ENCODE data around the gene AEBP2.
"Not testable (repeated sequence)": the region's sequence is repeated elsewhere in the genome, so short reads cannot be mapped to it uniquely, and the experiment has no call there.

AEBP2 gene

GRCh38 chr12:19539836-19540235, 100.5 kb downstream of the AEBP2 start:
- Histone ChIP-seq H3K36me3 (peaks cover 0 to 14% (median 7%) of the 10 kb centered on the region in 11 experiments; a peak in 8 of 22 replicates), H3K9ac (no peak overlapping the region), H4K20me1 (no peaks in the 10 kb centered on the region), H3K4me3 (no peak overlapping the region), H3K9me3 (replicated peaks in 1 of 11) (peaks cover 15 to 23% (median 18%) of the 10 kb centered on the region in 11 experiments), H3K27ac (no peak overlapping the region), H3K4me1 (0 out of 20 replicates have a peak, but pooled peaks cover 0 to 6% (median 0%) of the 10 kb centered on the region in 10 experiments), H3K4me2 (no peak overlapping the region), H3K27me3 (no peaks in the 10 kb centered on the region)
- no peak for TF ChIP-seq Cebpa-rat (IDR thresholded peaks at IDR 0.05)

GRCh38 chr12:19542606-19543005, 103.3 kb downstream of the AEBP2 start:
- Histone ChIP-seq H3K27ac (no peak overlapping the region), H4K20me1 (no peaks in the 10 kb centered on the region), H3K4me1 (no peaks in the 10 kb centered on the region), H3K4me3 (no peak overlapping the region), H3K9me3 (replicated peaks in 1 of 11) (no peaks in the 10 kb centered on the region; a peak in 1 of 22 replicates), H3K27me3 (no peaks in the 10 kb centered on the region), H3K36me3 (peaks cover 0 to 18% (median 0%) of the 10 kb centered on the region in 11 experiments; a peak in 2 of 22 replicates), H3K9ac (no peak overlapping the region), H3K4me2 (no peak overlapping the region)
- TF ChIP-seq Cebpa-rat (IDR thresholded peaks at IDR 0.05) = no peak

- Histone ChIP-seq H3K4me2 (no peak overlapping the region), H3K9ac (no peak overlapping the region), H4K20me1 (no peaks in the 10 kb centered on the region), H3K36me3 (peaks cover 0 to 20% (median 0%) of the 10 kb centered on the region in 11 experiments; a peak in 3 of 22 replicates), H3K9me3 (replicated peaks in 1 of 11) (no peaks in the 10 kb centered on the region; a peak in 1 of 22 replicates), H3K4me1 (no peaks in the 10 kb centered on the region), H3K27ac (no peak overlapping the region), H3K4me3 (no peak overlapping the region), H3K27me3 (no peaks in the 10 kb centered on the region)
- TF ChIP-seq Cebpa-rat (IDR thresholded peaks at IDR 0.05) = no peak
Measured at GRCh38 chr12:19544353-19544752, 105.1 kb downstream of the AEBP2 start.

- Histone ChIP-seq H3K36me3 (peaks cover 0 to 21% (median 0%) of the 10 kb centered on the region in 11 experiments; a peak in 3 of 22 replicates), H3K4me1 (peaks cover 0 to 2% (median 0%) of the 10 kb centered on the region in 10 experiments; a peak in 5 of 20 replicates), H3K27ac (no peak overlapping the region), H3K9ac (no peak overlapping the region), H3K4me2 (no peak overlapping the region), H3K9me3 (replicated peaks in 1 of 11) (no peaks in the 10 kb centered on the region; a peak in 1 of 22 replicates), H3K4me3 (no peak overlapping the region), H3K27me3 (no peaks in the 10 kb centered on the region), H4K20me1 (no peaks in the 10 kb centered on the region)
- no peak for TF ChIP-seq Cebpa-rat (IDR thresholded peaks at IDR 0.05)
Measured at GRCh38 chr12:19545301-19545700, 106.0 kb downstream of the AEBP2 start.

GRCh38 chr12:19546027-19546426, 106.7 kb downstream of the AEBP2 start:
- H3K27ac ChIP-seq = no peak overlapping the region
- H4K20me1 ChIP-seq = no peaks in the 10 kb centered on the region
- no peaks in the 10 kb centered on the region for H3K27me3 ChIP-seq
- no peak overlapping the region for H3K4me2 ChIP-seq
- H3K4me3 ChIP-seq = no peak overlapping the region
- peaks cover 0 to 21% (median 0%) of the 10 kb centered on the region in 11 experiments; a peak in 3 of 22 replicates for H3K36me3 ChIP-seq
- H3K9me3 ChIP-seq (replicated peaks in 1 of 11) = no peaks in the 10 kb centered on the region; a peak in 1 of 22 replicates
- no peak for TF ChIP-seq Cebpa-rat (IDR thresholded peaks at IDR 0.05)
- H3K9ac ChIP-seq = no peak overlapping the region
- H3K4me1 ChIP-seq = peaks cover 0 to 6% (median 0%) of the 10 kb centered on the region in 10 experiments; a peak in 5 of 20 replicates

GRCh38 chr12:19546611-19547162, 107.4 kb downstream of the AEBP2 start:
- Histone ChIP-seq H4K20me1 (no peaks in the 10 kb centered on the region), H3K9me3 (replicated peaks in 1 of 11) (no peaks in the 10 kb centered on the region; a peak in 1 of 22 replicates), H3K4me1 (peaks cover 0 to 6% (median 0%) of the 10 kb centered on the region in 10 experiments; a peak in 5 of 20 replicates), H3K9ac (no peak overlapping the region), H3K27me3 (no peaks in the 10 kb centered on the region), H3K4me3 (no peak overlapping the region), H3K36me3 (peaks cover 0 to 21% (median 0%) of the 10 kb centered on the region in 11 experiments; a peak in 3 of 22 replicates), H3K27ac (no peak overlapping the region), H3K4me2 (no peak overlapping the region)
- TF ChIP-seq Cebpa-rat (IDR thresholded peaks at IDR 0.05) = no peak

- no peak overlapping the region for H3K4me2 ChIP-seq
- no peaks in the 10 kb centered on the region for H3K27me3 ChIP-seq
- no peak overlapping the region for H3K9ac ChIP-seq
Measured at GRCh38 chr12:19547271-19547671, 108.0 kb downstream of the AEBP2 start.

GRCh38 chr12:19548834-19549233, 109.5 kb downstream of the AEBP2 start:
- no peak for TF ChIP-seq Cebpa-rat (IDR thresholded peaks at IDR 0.05)
- no peak overlapping the region for H3K4me2 ChIP-seq

More at GRCh38 chr12:19547271-19547671, 108.0 kb downstream of the AEBP2 start:
- no peak overlapping the region for H3K27ac ChIP-seq
- no peak for TF ChIP-seq Cebpa-rat (IDR thresholded peaks at IDR 0.05)
- peaks cover 0 to 21% (median 0%) of the 10 kb centered on the region in 11 experiments; a peak in 3 of 22 replicates for H3K36me3 ChIP-seq
- H3K4me1 ChIP-seq = peaks cover 0 to 6% (median 0%) of the 10 kb centered on the region in 10 experiments; a peak in 5 of 20 replicates
- H3K4me3 ChIP-seq = no peak overlapping the region
- no peaks in the 10 kb centered on the region; a peak in 1 of 22 replicates for H3K9me3 ChIP-seq (replicated peaks in 1 of 11)
- no peaks in the 10 kb centered on the region for H4K20me1 ChIP-seq

GRCh38 chr12:19550626-19551025, 111.3 kb downstream of the AEBP2 start:
- H3K27ac ChIP-seq = no peak overlapping the region
- peaks cover 0 to 26% (median 0%) of the 10 kb centered on the region in 11 experiments; a peak in 3 of 22 replicates for H3K36me3 ChIP-seq
- no peak overlapping the region for H3K9ac ChIP-seq
- no peaks in the 10 kb centered on the region for H3K27me3 ChIP-seq
- H3K4me1 ChIP-seq = peaks cover 0 to 6% (median 0%) of the 10 kb centered on the region in 10 experiments; a peak in 5 of 20 replicates
- no peak for TF ChIP-seq Cebpa-rat (IDR thresholded peaks at IDR 0.05)
- peak overlapping the region in 3 of 11 experiments; percentile 12 to 18 (median 15); a peak in 1 of 22 replicates for H3K4me2 ChIP-seq
- no peaks in the 10 kb centered on the region for H3K9me3 ChIP-seq (replicated peaks in 1 of 11)
- no peak overlapping the region for H3K4me3 ChIP-seq
- no peaks in the 10 kb centered on the region for H4K20me1 ChIP-seq

More at GRCh38 chr12:19548834-19549233, 109.5 kb downstream of the AEBP2 start:
- no peak overlapping the region for H3K27ac ChIP-seq
- peaks cover 0 to 6% (median 0%) of the 10 kb centered on the region in 10 experiments; a peak in 5 of 20 replicates for H3K4me1 ChIP-seq
- H3K36me3 ChIP-seq = peaks cover 0 to 34% (median 0%) of the 10 kb centered on the region in 11 experiments; a peak in 3 of 22 replicates
- H3K4me3 ChIP-seq = no peak overlapping the region
- no peaks in the 10 kb centered on the region for H3K27me3 ChIP-seq
- H3K9me3 ChIP-seq (replicated peaks in 1 of 11) = no peaks in the 10 kb centered on the region
- no peak overlapping the region for H3K9ac ChIP-seq
- no peaks in the 10 kb centered on the region for H4K20me1 ChIP-seq

GRCh38 chr12:19552441-19553097, 113.3 kb downstream of the AEBP2 start:
- not testable (repeated sequence) for H3K4me2 ChIP-seq; H3K4me1 ChIP-seq; H3K27me3 ChIP-seq; H3K9ac ChIP-seq; H4K20me1 ChIP-seq; H3K4me3 ChIP-seq; H3K9me3 ChIP-seq (replicated peaks in 1 of 11); H3K27ac ChIP-seq
- H3K36me3 ChIP-seq = peaks cover 0 to 26% (median 0%) of the 10 kb centered on the region in 11 experiments; a peak in 3 of 22 replicates
